Heart left ventricle (tissue), 16 donors: ENCODE data around the gene STAT2. TPM values are rescaled to one million over a fixed set of nuclear protein-coding genes. Genes with fewer than 3 reads are reported as not detected.

Experiments
- ATAC-seq, 4 donors: fragments of 200-7000 bp; cut with Tn5 transposase; one replicate each; pipeline ENCODE4 v1.9.1; 2020 to 2022; ENCODE audit warnings: moderate library complexity in 4 of 4, mild to moderate bottlenecking in 3 of 4, moderate number of reproducible peaks in 1 of 4
- DNase-seq, 5 donors: peaks; one replicate each; pipeline ENCODE4 v3.0.0-alpha.2; 2020
- H3K27ac ChIP-seq, 12 donors: fragments of 200-600 bp; sonication (generic) in 4 of 12; one replicate each; pipeline versions ENCODE4 v1.5.0 to v1.8.0; 2016 to 2022; ENCODE audit warnings: mild to moderate bottlenecking in 2 of 12
- H3K27me3 ChIP-seq, 9 donors: fragments of 200-600 bp; sonication (generic) in 2 of 9; one replicate each; pipeline versions ENCODE4 v1.5.1 to v1.8.0; 2016 to 2022; ENCODE audit warnings: mild to moderate bottlenecking in 3 of 9
- H3K36me3 ChIP-seq, 9 donors: fragments of 200-600 bp; sonication (generic) in 2 of 9; one replicate each; pipeline versions ENCODE4 v1.5.0 to v1.8.0; 2018 to 2022; ENCODE audit warnings: mild to moderate bottlenecking in 2 of 9
- H3K4me1 ChIP-seq, 12 donors: fragments of 200-600 bp; sonication (generic) in 4 of 12; one replicate each; pipeline versions ENCODE4 v1.5.0 to v1.8.0; 2016 to 2022; ENCODE audit warnings: mild to moderate bottlenecking in 3 of 12
- H3K4me3 ChIP-seq, 12 donors: fragments of 200-600 bp; sonication (generic) in 4 of 12; one replicate each; pipeline versions ENCODE4 v1.5.0 to v1.8.0; 2017 to 2022; ENCODE audit warnings: mild to moderate bottlenecking in 9 of 12, moderate library complexity in 4 of 12
- H3K9me3 ChIP-seq, 12 donors: fragments of 200-600 bp; sonication (generic) in 4 of 12; one replicate each; pipeline versions ENCODE4 v1.5.0 to v1.8.0; 2016 to 2022; ENCODE audit warnings: mild to moderate bottlenecking in 1 of 12
- CTCF ChIP-seq, 12 donors: fragments of 200-600 bp; sonication (generic) in 4 of 12; IDR thresholded peaks; one replicate each; pipeline versions ENCODE4 v1.5.0 to v1.8.0; 2018 to 2022; ENCODE audit warnings: antibody characterized with exemption in 12 of 12, mild to moderate bottlenecking in 5 of 12
- POLR2A ChIP-seq, 2 donors: fragments of 450-650 bp; IDR thresholded peaks; one replicate each; pipeline ENCODE4 v1.6.1; 2017; ENCODE audit warnings: antibody characterized with exemption in 2 of 2, mild to moderate bottlenecking in 2 of 2, moderate library complexity in 2 of 2
- WGBS, 4 donors: extraction: QIAGEN DNeasy Blood & Tissue Kit in 2 of 4; methylation state at CpG; one replicate each; pipeline versions ENCODE4 v1.1.5 to v1.1.7; 2013 to 2018; 5-methylcytosine and 5-hydroxymethylcytosine counted together
- intact Hi-C, 10 donors: fragments of 100-400 bp; cut with DNase I; formaldehyde crosslinking; loops; one replicate each; pipeline versions ENCODE4 v1.11.1 to v1.14.2; 2022
- polyA plus RNA-seq, 2 donors: library from polyadenylated mRNA; stranded (reverse); fragments of 200-250 nt; gene quantifications; one replicate each; pipeline ENCODE4 v1.2.3, GENCODE V29; 2013
- total RNA-seq, 9 donors: library from RNA; depleted of rRNA in 2 of 9; stranded (reverse); fragments of >200 nt in 2 of 9; fragmentation: NEBNext Ultra II Directional in 3 of 9; extraction: Animal tissue kit (Norgen Biotek cat#: 25700) in 3 of 9; gene quantifications; one replicate each; pipeline versions ENCODE4 v1.1.0 to v1.2.4, GENCODE V29; 2016 to 2023
- donor health status: ischemic (EF 13 %, LVEDD 7.1; RV severe dilation, severe dysfunction).
- donor health status: healthy with polysubstance abuse.
- donor health status: DM: no; HTN: yes; CAD: no.
- donor health status: DM: no; HTN: no; CAD: no.
- donor health status: ischemic (EF 25% LVEDD 6.9; RV normal size, moderate dysfunction).
- donor health status: ischemic (EF 25% LVEDD 5.7; RV mildly dilated, moderate dysfunction).
- donor health status: healthy.
- donor health status: DM: yes; HTN: yes; CAD: no.
- donor health status: ischemic (EF 35%, LVEDD 5.7; RV mildly dilated, moderate dysfunction).
- donor health status: nonischemic (EF 11% LVEDD 7.7; RV severe dilation, severe dysfunction).
- donor health status: DM: yes; HTN: yes; CAD: no.
- donor health status: PGD.
- donor health status: ischemic (EF 29% LVEDD 5.4; RV normal size, mild dysfunction).
- donor health status: nonischemic (EF 23%, LVEDD 6.1; RV moderate dilation, normal function).

STAT2 gene
- total and polyA plus RNA-seq, 11 donors = 23.1 to 150 (median 36.1) TPM

DNA sequence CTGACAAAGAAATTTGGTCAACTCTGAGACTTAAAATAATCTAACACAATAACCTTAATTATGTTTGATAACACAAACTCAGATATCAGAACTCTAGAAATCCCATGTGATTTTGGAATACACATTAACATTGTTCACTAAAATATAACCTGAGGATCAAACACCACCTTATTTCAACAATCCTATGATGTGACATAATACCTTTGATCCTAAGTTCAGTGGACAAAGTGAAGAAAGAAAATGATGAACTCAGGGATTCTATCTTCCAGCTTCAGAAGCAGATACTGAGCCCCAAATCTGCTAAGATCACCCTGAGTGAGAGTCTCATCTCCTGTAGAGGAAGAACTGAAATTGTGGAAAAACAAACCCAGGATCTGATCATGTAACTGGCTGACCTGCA, 38.4 kb upstream of the STAT2 start:
- peaks cover 0 to 18% (median 9%) of the 10 kb centered on the region in 12 donors for H3K9me3 ChIP-seq
- no peak for ATAC-seq
- TF ChIP-seq CTCF (IDR thresholded peaks at IDR 0.05) (no peak), POLR2A (IDR thresholded peaks at IDR 0.05) (no peak)
- no peaks in the 10 kb centered on the region for H3K36me3 ChIP-seq
- intact Hi-C loops = no loop called here
- no peak overlapping the region for H3K27ac ChIP-seq
- no peaks in the 10 kb centered on the region for H3K27me3 ChIP-seq
- DNase-seq = no peak
- H3K4me1 ChIP-seq = no peaks in the 10 kb centered on the region
- no peak overlapping the region for H3K4me3 ChIP-seq

DNA sequence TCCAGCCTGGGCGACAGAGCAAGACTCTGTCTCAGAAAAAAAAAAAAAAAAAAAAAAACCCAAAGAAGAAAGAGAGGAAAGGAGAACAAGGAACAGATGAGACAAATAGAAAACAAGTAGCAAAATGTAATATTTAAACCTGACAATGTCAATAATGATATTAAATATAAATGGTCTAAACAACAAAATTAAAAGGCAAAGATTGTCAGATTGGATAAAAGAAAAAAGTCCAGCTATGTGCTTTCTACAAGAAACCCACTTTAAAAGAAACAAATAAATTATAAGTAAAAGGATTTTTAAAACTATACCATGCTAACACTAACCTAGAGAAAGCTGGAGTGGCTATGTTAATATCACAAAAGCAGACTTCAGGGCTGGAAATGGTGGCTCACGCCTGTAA, 32.4 kb upstream of the STAT2 start:
- Histone ChIP-seq H3K4me1 (no peaks in the 10 kb centered on the region), H3K36me3 (no peaks in the 10 kb centered on the region), H3K27ac (no peak overlapping the region), H3K9me3 (peaks cover 0 to 10% (median 0%) of the 10 kb centered on the region in 12 donors), H3K4me3 (no peak overlapping the region), H3K27me3 (no peaks in the 10 kb centered on the region)
- intact Hi-C loops = no loop called here
- WGBS, 4 donors = 92 to 97% (median 94%) methylated on average over 2 of the region's 2 CpGs
- no peak for DNase-seq
- TF ChIP-seq CTCF (IDR thresholded peaks at IDR 0.05) (no peak), POLR2A (IDR thresholded peaks at IDR 0.05) (no peak)
- ATAC-seq = no peak

DNA sequence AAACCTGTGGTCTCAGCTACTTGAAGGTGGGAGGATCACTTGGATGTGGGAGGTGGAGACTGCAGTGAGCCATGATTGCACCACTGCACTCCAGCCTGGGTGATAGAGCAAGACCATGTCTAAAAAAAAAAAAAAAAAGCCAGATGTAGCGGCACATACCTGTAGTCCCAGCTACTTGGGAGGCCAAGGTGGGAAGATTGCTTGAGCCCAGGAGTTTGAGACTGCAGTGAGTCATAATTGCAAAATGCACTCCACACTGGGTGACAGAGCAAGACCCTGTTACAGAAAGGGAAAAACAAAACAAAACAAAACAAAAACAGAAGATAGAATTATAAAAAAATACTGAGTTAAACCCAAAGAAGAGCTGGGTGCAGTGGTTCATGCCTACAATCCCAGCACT, 31.8 kb upstream of the STAT2 start:
- Histone ChIP-seq H3K27ac (no peak overlapping the region), H3K9me3 (peaks cover 0 to 10% (median 0%) of the 10 kb centered on the region in 12 donors), H3K36me3 (no peaks in the 10 kb centered on the region), H3K4me1 (no peaks in the 10 kb centered on the region), H3K4me3 (no peak overlapping the region), H3K27me3 (no peaks in the 10 kb centered on the region)
- DNase-seq = no peak
- TF ChIP-seq POLR2A (IDR thresholded peaks at IDR 0.05) = no peak
- TF ChIP-seq CTCF (IDR thresholded peaks at IDR 0.05) = no peak
- 42 to 100% (median 93%) methylated on average over 1 of the region's 1 CpG for WGBS, 4 donors
- no peak for ATAC-seq
- intact Hi-C loops = no loop called here

DNA sequence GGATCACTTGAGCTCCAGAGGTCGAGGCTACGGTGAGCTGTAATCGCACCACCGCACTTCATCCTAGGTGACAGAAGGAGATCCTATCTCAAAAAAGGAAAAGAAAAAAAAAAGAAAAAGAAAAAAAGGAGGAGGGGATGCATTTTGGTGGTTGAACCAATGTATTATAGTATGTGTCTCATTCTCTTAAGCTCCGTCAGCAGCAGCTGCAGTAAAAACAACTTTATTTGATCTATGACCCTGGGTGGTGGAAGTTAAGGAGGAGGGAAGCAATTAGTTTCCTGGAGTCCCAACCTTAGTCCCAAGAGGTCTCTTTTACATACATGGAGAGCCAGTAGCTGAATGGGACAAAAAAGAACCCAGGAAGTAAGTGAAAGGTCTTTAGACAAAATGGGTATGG, 29.5 kb upstream of the STAT2 start:
- Histone ChIP-seq H3K4me3 (no peak overlapping the region), H3K4me1 (no peaks in the 10 kb centered on the region), H3K9me3 (peaks cover 0 to 10% (median 0%) of the 10 kb centered on the region in 12 donors), H3K27me3 (no peaks in the 10 kb centered on the region), H3K36me3 (no peaks in the 10 kb centered on the region), H3K27ac (no peak overlapping the region)
- intact Hi-C loops = no loop called here
- DNase-seq (no peak), ATAC-seq (no peak)
- no peak for TF ChIP-seq POLR2A (IDR thresholded peaks at IDR 0.05)
- no peak for TF ChIP-seq CTCF (IDR thresholded peaks at IDR 0.05)
- 58 to 81% (median 71%) methylated on average over 5 of the region's 5 CpGs for WGBS, 4 donors
